Stomach (tissue), 4 donors: ENCODE data around the gene LEMD3.

Experiments
- CTCF ChIP-seq, 7 experiments: fragments of 450-650 bp in 4 of 7; fragments of 200-600 bp in 3 of 7; sonication (generic) in 3 of 7; IDR thresholded peaks; one replicate each; pipeline ENCODE4 v1.5.1; 2016 to 2019; ENCODE audit warnings: antibody characterized with exemption in 7 of 7, control low read depth in 2 of 7, mild to moderate bottlenecking in 1 of 7
- POLR2AphosphoS5 ChIP-seq, 3 donors: sonication (generic); formaldehyde crosslinking; IDR thresholded peaks; one replicate each; pipeline ENCODE4 v1.6.1; 2016; ENCODE audit warnings: antibody characterized with exemption in 3 of 3

DNA sequence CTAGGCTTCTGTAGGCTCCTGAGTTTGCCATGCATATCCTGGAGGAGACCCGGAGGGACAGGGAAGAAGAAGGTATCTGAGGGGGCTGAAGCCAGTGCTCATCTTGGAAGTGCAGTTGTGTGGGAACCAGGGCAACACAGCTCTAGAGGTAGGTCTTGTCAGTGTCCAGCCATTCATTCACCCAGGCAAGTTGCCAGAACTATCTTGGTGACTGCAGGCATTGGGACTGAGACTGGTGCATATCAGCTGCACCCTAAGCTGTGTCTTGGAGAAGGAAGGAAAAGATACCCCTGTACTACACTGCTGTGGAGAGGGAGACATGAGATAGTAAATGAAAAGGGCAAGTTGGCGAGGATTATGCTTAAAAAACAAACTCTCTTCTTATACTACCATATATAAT, 43.4 kb upstream of the LEMD3 start:
- TF ChIP-seq CTCF (IDR thresholded peaks at IDR 0.05) (no peak), POLR2AphosphoS5 (IDR thresholded peaks at IDR 0.05) (no peak)
